ACC112 (cell line): ENCODE results near the gene NHERF2.

Experiments used
- H2AFZ ChIP-seq: fragments of 200-600 bp; sonication (generic); one replicate; pipeline ENCODE4 v1.6.0; 2017; ENCODE audit warnings: antibody characterized with exemption, low read length; ENCODE audit not compliant: unreplicated experiment
- H3K27ac ChIP-seq: fragments of 200-600 bp; sonication (generic); 2 replicates; pipeline ENCODE4 v1.5.1; 2014; ENCODE audit warnings: low read depth, mild to moderate bottlenecking, antibody characterized with exemption, low read length, moderate library complexity
- H3K27me3 ChIP-seq: fragments of 200-600 bp; sonication (generic); 2 replicates; pipeline ENCODE4 v1.6.1; 2014; ENCODE audit warnings: mild to moderate bottlenecking, antibody characterized with exemption, low read length, moderate library complexity, mixed read lengths; ENCODE audit not compliant: insufficient read depth
- H3K36me3 ChIP-seq: fragments of 200-600 bp; sonication (generic); 2 replicates; pipeline ENCODE4 v1.6.1; 2016; ENCODE audit warnings: mild to moderate bottlenecking, antibody characterized with exemption, low read length, moderate library complexity, mixed read lengths; ENCODE audit not compliant: insufficient read depth
- H3K4me1 ChIP-seq: fragments of 200-600 bp; sonication (generic); one replicate; pipeline ENCODE4 v1.6.1; 2016; ENCODE audit warnings: low read length, mixed read lengths; ENCODE audit not compliant: insufficient read depth, unreplicated experiment, control insufficient read depth
- H3K4me3 ChIP-seq: fragments of 200-600 bp; sonication (generic); 2 replicates; pipeline ENCODE4 v1.5.1; 2014; ENCODE audit warnings: mild to moderate bottlenecking, low read depth, low read length
- H3K79me2 ChIP-seq: fragments of 200-600 bp; sonication (generic); one replicate; pipeline ENCODE4 v1.6.0; 2016; ENCODE audit warnings: low read length; ENCODE audit not compliant: control insufficient read depth, unreplicated experiment, insufficient read depth

NHERF2 gene

DNA sequence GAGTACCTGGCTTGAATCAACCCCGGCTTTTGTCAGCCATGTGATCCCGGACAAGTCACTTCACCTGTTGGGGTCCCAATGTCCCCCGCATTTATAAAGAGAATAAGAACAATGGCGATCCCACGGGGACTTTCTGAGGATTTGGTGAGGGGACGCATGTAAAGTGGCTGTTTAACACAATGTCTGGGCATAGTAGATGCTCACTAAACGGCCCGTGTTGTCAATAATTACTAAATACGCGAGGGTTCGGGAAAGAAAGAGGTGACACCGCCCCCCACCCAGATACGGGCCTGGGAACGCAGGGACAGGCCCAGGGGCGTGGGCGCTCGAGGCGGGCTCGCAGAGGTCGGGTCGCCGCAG is 35.1 kb upstream of the NHERF2 start:
- Histone ChIP-seq H2AFZ (peak overlapping the region; percentile 68), H3K79me2 (no peaks in the 10 kb centered on the region), H3K27ac (no peak overlapping the region), H3K27me3 (peaks cover 24% of the 10 kb centered on the region), H3K36me3 (peaks cover 3% of the 10 kb centered on the region; the same call in 1 of the 2 replicates), H3K4me1 (peaks cover 15% of the 10 kb centered on the region), H3K4me3 (peak overlapping the region; percentile 65)

DNA sequence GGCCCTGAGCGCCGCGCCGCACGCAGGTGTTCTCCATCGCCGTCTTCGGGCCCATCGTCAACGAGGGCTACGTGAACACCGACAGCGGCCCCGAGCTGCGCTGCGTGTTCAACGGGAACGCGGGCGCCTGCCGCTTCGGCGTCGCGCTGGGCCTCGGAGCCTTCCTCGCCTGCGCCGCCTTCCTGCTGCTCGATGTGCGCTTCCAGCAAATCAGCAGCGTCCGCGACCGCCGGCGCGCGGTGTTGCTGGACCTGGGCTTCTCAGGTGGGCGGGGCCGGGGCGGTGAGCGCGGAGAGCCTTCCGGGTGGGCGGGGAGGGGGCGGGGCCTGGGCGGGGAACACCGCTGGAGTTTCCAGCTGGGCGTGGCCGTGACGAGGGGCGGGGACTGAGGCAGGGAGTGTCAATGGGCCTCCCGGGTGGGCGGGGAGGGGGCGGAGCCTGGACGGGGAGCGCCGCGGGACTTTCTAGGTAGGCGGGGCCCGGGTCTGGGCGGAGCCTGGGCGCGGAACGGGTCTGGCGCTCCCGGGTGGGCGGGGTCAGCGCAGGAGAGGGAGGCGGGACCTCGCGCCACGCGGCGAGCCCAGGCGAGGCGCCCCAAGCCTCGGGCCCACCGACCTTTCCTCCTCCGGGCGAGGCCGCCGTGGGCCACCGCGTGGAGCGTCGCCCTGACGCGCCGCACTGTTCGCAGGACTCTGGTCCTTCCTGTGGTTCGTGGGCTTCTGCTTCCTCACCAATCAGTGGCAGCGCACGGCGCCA is 34.6 kb upstream of the NHERF2 start:
- Histone ChIP-seq H3K79me2 (no peaks in the 10 kb centered on the region), H3K4me3 (peak overlapping the region; percentile 76), H3K4me1 (peaks cover 15% of the 10 kb centered on the region), H2AFZ (peak overlapping the region; percentile 91), H3K27me3 (peaks cover 24% of the 10 kb centered on the region), H3K27ac (no peak overlapping the region), H3K36me3 (no peaks in the 10 kb centered on the region)

DNA sequence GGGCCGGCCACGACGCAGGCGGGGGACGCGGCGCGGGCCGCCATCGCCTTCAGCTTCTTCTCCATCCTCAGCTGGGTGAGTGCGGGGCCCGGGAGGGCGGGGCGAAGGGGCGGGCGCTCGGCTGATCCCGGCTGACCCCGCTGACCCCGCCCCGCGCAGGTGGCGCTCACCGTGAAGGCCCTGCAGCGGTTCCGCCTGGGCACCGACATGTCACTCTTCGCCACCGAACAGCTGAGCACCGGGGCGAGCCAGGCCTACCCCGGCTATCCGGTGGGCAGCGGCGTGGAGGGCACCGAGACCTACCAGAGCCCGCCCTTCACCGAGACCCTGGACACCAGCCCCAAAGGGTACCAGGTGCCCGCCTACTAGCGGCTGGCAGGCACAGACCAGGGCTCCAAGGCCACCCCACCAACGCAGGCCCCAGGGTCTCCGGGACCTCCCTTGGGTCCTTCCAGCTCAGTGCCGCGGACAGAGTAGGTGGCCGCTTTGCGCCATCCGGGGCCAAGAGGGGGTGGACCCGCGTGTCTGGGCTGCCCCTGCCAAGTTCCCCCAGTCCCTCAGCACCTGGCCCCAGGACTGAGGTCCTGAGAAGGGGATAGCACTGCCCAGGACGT is 33.9 kb upstream of the NHERF2 start:
- H3K79me2 ChIP-seq, result no peaks in the 10 kb centered on the region
- no peaks in the 10 kb centered on the region for H3K36me3 ChIP-seq
- peaks cover 24% of the 10 kb centered on the region for H3K27me3 ChIP-seq
- H3K27ac ChIP-seq, result no peak overlapping the region
- peaks cover 21% of the 10 kb centered on the region for H3K4me1 ChIP-seq
- H2AFZ ChIP-seq, result peak overlapping the region; percentile 91
- H3K4me3 ChIP-seq, result peak overlapping the region; percentile 76

DNA sequence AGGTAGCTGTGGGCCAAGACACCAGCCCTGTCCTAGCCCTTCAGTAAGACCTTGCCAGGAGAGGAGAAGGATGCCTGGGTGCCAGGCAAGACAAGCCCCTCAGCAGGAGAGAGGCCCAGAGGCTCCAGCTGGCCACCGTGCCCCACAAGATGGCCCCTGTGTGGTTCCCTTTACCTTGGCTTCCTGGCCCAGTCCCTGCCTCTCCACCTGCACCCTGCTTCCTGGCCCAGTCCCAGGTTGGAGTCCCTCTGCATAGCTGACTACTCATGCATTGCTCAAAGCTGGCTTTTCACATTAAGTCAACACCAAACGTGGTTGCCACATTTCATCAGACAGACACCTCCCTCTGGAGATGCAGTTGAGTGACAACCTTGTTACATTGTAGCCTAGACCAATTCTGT is 33.0 kb upstream of the NHERF2 start:
- H2AFZ ChIP-seq, result no peak overlapping the region
- no peak overlapping the region for H3K27ac ChIP-seq
- H3K79me2 ChIP-seq, result no peaks in the 10 kb centered on the region
- H3K36me3 ChIP-seq, result no peaks in the 10 kb centered on the region
- H3K4me3 ChIP-seq, result no peak overlapping the region
- peaks cover 25% of the 10 kb centered on the region for H3K4me1 ChIP-seq
- H3K27me3 ChIP-seq, result peaks cover 24% of the 10 kb centered on the region

DNA sequence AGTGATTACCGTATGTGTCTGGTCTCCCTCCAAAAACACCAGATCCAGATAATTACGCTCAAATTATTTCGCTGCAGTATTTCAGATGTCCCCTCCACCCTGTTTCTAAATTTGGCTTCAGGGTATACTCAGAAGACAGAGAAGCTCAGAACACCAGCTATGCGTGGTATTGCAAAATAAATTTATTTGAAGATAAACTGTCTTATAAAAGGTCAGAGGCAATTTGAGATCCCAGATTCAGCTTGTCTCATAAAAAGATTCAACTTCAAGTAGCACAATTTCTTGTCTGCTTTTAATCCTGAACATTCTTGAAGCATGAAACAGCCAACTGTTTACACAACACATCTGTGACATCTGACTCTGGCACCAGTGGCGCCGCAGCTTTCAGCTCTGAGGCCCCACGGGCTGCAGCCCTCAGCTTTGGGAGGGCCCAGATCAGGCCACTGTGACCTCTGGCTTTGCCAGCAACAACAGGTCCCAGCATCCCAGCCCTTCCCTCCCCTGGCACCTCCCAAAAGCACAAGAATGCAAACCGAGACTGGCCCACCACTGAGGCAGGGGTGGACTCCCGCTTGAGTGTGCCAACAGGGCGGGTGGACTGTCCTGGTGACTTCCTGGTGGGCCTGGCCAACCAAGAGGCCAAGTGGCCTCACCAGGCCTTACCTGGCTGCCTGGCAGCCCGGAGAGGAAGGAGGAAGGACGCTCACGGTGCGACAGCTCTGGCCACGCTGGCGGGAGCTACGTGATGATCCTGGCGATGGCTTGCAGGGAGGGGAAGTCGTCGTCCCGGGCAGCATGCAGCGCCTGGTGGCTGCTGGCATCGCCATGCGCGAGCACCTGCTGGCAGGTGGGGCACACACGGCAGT is 29.0 kb upstream of the NHERF2 start:
- Histone ChIP-seq H2AFZ (no peak overlapping the region), H3K36me3 (peaks cover 12% of the 10 kb centered on the region; the same call in 1 of the 2 replicates), H3K4me3 (no peak overlapping the region), H3K4me1 (peaks cover 17% of the 10 kb centered on the region), H3K27me3 (no peaks in the 10 kb centered on the region), H3K27ac (no peak overlapping the region), H3K79me2 (no peaks in the 10 kb centered on the region)

DNA sequence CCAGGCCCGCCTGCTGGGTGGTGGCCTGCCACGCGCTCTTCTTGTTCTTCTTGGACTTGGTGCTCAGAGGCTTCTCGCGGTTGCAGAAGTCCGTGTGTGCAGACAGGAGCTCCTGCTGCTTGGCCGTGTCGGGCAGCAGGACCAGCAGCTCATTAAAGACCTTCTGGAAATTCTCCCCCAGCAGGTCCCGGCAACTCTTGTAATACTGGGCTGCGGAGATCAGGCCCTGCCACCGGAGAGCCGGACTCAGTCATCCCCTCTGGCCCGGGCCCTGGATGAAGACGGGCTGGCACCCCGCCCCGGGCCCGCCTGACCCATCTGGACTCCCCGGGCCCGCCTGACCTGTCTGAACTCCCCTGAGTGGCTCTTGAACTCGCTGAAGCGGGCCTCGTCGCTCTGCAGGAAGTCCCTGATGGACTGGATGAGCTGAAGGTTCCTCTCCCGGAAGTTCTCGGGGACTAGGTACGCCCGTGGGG is 28.3 kb upstream of the NHERF2 start:
- peaks cover 6% of the 10 kb centered on the region for H3K79me2 ChIP-seq
- no peaks in the 10 kb centered on the region for H3K27me3 ChIP-seq
- no peak overlapping the region for H3K27ac ChIP-seq
- no peak overlapping the region for H2AFZ ChIP-seq
- H3K4me1 ChIP-seq, result peaks cover 14% of the 10 kb centered on the region
- H3K4me3 ChIP-seq, result no peak overlapping the region
- H3K36me3 ChIP-seq, result peaks cover 15% of the 10 kb centered on the region; the same call in 1 of the 2 replicates

DNA sequence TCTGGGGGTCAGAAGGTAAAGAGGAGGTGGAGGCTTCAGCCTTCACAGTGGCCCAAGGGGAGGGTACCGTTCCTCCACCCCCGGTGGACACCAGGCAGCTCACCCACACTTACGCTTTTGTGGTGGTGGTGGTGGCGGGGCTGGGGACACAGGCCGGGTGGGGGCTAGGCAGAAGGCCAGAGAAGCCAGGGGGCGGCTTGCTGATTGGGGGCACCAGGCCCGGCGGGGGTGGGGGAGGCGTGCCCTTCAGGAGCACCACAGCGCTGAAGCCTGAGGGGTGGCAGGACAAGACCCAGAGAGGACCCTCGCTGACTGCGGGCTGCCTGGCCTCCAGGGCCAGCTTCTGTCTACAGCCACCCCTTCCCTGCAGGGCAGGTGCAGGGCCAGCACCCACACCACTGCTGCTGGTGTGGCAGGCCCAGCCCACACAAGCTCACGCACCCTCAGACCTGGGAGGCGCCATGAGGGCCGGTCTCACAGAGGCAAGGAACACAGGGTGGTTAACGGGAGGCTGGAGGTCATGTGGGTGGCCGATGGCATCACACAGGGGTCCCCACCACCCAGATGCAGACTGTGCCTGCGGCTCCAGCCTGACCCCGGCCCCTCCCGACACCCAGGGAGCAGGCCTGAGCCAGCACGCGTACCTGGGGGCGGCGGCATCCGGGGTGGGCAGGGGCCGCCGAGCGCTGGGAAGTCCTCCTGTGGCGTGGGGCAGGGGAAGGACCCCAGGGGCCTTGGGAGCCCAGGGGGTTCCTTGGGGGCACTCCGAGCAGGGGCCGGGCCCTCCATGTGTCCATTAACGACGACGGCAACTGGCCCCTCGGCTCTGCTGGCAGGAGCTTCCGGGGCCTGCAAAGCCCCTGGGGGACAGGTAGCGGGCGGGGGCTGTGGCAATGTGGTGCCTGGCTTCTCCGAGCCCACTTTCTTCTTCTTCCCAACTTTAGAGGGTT is 27.6 kb upstream of the NHERF2 start:
- Histone ChIP-seq H2AFZ (no peak overlapping the region), H3K27ac (no peak overlapping the region), H3K36me3 (peaks cover 15% of the 10 kb centered on the region; the same call in 1 of the 2 replicates), H3K4me1 (peaks cover 13% of the 10 kb centered on the region), H3K27me3 (no peaks in the 10 kb centered on the region), H3K4me3 (no peak overlapping the region), H3K79me2 (peaks cover 11% of the 10 kb centered on the region)

DNA sequence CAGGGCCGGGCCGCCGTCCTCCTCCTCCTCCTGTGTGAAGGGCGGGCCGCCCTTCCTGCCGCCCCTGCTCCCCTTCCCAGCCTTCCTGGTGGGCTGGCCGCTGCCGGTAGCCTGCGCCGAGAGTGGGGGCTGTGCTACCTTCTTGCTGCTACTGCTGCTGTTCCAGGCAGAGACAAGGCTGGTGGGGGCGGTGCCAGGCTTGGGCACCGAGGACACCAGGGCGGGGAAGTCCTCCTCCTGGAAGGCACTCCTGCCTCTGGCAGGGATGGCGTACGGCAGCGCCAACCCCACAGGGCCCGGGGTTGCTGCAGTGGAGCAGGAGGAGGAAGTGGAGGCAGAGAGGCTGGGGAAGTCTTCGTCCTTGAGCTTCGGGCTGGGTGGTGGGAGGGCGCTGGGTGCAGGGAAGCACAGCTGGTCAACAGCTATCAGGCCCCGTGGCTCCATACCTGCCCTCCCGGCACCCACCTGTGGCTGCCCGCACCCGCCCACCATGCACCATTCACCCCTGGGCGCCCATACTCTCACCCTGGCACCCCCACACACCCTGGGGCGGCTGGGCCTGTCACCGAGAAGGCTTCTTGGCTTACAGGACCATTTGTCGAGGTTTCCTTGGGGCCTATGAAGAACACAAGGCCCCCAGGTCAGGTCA is 26.7 kb upstream of the NHERF2 start:
- H3K27ac ChIP-seq, result no peak overlapping the region
- H3K4me1 ChIP-seq, result peaks cover 19% of the 10 kb centered on the region
- peaks cover 15% of the 10 kb centered on the region; the same call in 1 of the 2 replicates for H3K36me3 ChIP-seq
- no peak overlapping the region for H2AFZ ChIP-seq
- no peak overlapping the region for H3K4me3 ChIP-seq
- H3K27me3 ChIP-seq, result no peaks in the 10 kb centered on the region
- peaks cover 20% of the 10 kb centered on the region for H3K79me2 ChIP-seq

DNA sequence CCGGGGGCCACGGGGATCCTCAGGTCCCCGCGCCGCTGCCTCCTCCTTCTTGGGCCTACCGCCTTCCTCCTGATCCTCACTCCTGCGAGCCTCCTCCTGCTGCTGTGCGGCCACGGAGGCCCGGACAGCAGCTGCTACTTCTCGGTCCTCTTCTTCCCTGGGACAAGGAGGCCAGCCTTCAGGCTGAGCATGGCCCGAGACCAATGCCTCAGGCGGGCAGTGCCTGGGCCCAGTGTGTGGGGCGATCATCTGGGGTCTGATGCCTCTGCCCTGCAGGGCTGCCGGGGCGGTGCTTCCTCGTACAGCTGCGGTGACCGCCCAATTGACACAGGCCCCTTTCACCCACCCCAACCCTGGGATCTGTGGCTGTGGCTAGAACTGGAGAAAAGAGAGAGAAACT is 25.7 kb upstream of the NHERF2 start:
- H3K27ac ChIP-seq, result no peak overlapping the region
- H3K36me3 ChIP-seq, result peaks cover 15% of the 10 kb centered on the region; the same call in 1 of the 2 replicates
- H3K79me2 ChIP-seq, result peaks cover 31% of the 10 kb centered on the region
- no peak overlapping the region for H3K4me3 ChIP-seq
- peaks cover 19% of the 10 kb centered on the region for H3K4me1 ChIP-seq
- no peaks in the 10 kb centered on the region for H3K27me3 ChIP-seq
- H2AFZ ChIP-seq, result no peak overlapping the region
